Measurements from ENCODE around the gene SPEN.

SPEN gene

DNA sequence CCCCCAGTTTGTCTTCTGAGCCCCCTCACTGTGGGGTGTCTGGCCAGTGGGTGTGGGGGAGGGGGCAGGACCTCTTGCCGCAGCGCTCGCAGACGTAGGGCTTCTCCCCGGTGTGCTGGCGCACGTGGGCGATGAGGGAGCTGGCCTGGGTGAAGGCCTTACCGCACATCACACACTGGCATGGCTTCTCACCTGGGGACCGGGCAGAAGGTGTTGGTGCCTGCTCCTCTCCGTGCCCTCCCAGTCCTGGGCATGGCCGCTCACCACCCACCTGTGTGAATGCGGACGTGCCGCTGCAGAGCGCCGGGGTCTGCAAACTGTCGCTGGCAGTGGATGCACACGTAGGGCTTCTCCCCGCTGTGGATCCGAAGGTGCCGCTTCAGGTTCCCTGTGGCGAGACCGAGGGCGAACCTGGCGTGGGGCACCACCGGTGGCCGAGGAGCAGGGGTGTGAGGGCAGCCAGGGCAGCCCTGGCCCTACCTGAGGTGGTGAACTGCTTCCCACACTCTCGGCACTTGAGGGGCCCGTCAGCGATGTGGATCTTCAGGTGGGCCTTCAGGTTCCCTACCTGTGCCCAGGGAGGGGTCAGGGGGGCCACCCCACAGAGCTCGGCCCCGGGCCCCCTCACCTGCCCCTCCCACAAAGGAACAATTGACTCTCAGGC, 96.0 kb downstream of the SPEN start:
- TF ChIP-seq, protein P1, sequence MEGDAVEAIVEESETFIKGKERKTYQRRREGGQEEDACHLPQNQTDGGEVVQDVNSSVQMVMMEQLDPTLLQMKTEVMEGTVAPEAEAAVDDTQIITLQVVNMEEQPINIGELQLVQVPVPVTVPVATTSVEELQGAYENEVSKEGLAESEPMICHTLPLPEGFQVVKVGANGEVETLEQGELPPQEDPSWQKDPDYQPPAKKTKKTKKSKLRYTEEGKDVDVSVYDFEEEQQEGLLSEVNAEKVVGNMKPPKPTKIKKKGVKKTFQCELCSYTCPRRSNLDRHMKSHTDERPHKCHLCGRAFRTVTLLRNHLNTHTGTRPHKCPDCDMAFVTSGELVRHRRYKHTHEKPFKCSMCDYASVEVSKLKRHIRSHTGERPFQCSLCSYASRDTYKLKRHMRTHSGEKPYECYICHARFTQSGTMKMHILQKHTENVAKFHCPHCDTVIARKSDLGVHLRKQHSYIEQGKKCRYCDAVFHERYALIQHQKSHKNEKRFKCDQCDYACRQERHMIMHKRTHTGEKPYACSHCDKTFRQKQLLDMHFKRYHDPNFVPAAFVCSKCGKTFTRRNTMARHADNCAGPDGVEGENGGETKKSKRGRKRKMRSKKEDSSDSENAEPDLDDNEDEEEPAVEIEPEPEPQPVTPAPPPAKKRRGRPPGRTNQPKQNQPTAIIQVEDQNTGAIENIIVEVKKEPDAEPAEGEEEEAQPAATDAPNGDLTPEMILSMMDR (IDR thresholded peaks at IDR 0.05; ENCODE audit: extremely low read depth, missing control alignments) = no peak
- DNase-seq (ENCODE audit: low spot score) = no peak

DNA sequence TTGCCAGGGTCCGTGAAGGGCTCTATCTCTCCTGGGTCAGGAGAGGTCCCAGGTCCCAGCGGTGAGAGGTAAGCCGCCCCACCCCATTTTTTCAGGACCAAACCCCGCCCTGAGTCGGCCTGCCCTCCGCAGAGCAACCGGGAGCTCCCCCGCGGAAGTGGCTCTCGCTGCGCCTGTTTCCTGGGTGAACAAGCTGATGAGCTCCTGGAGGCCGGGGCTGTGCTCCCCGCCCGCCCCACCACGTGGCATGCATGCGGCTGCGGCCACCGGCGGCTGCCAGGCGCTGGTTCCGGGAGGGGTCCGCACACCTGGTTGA, 96.4 kb downstream of the SPEN start:
- TF ChIP-seq, protein P1 (IDR thresholded peaks at IDR 0.05; ENCODE audit: extremely low read depth, missing control alignments) = no peak
- DNase-seq (ENCODE audit: low spot score) = no peak

DNA sequence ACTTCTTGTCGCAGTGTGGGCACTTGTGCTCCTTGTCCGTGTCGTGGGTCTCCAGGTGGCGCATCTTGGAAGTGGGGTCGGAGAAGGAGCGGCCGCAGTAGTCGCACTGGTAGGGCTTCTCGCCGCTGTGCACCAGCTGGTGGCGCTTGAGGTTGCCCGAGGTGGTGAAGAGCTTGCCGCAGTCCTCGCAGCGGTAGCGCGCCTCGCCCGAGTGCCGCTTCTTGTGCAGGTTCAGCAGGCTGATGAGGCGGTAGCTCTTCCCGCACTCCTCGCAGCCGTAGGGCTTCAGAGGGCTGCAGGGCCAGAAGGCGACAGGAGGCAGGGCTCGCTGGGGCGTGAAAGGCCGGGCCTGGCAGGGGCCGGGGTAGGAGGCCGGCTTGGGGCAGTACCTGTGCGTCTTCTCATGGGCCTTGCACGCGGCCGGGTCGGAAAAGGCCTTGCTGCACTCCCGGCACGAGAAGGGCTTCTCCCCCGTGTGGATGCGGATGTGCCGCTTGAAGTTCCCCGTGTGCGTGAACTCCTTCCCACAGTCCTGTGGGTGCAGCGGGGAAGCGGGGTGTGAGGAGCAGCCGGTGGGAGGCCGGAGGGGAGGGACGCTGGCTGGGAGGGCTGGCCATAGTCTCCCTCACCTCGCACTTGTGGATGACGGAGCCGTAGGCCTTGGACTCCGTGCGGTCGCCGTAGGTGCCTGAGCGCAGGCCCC, 97.0 kb downstream of the SPEN start:
- DNase-seq (ENCODE audit: low spot score) = no peak
- TF ChIP-seq, protein P1 (IDR thresholded peaks at IDR 0.05; ENCODE audit: extremely low read depth, missing control alignments) = no peak

DNA sequence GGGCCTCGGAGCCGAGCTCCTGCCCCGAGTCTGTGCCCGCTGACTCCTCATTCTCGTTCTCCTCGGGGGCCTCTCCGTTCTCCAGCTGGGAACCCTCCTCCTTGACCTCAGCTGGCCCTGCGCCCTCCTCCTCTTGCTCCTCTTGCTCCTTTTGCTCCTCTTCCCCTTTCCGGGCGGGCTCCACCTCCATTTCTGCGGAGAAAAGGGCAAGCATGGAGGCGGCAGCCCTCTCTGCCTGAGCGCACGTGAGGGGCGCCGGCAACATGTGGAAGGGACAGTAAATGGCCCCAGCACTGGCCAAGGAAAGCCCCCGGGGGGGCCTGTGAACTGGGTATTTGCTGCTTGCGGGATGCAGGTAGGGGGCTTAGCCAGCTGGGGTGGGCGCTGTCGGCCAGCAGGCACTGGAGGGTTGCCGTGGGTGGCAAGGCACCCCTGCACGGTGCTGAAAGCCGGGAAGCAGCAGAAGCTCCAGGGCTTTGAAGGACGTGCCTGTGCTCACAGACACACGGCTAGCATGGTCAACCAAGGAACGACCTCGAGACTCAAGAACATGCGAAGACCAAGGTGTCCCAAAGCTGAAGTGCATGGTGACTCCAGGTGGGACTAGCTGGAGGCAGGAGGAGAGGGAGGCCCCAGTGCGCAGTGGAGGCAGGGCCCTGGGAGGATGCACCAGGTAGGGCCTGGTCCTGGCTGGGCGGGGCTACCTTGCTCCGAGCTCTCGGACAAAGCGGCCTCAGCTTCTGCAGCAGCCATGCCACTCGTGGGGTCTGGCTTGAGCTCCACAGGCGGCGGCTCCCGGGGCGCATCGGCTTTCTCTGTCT, 97.7 kb downstream of the SPEN start:
- TF ChIP-seq, protein P1 (IDR thresholded peaks at IDR 0.05; ENCODE audit: extremely low read depth, missing control alignments) = no peak
- peak; percentile 23 for DNase-seq (ENCODE audit: low spot score)

GRCh38 chr1:15945832-15946448, 98.4 kb downstream of the SPEN start:
- TF ChIP-seq, protein P1 (IDR thresholded peaks at IDR 0.05; ENCODE audit: extremely low read depth, missing control alignments) = no peak
- DNase-seq (ENCODE audit: low spot score) = peak; percentile 25

DNA sequence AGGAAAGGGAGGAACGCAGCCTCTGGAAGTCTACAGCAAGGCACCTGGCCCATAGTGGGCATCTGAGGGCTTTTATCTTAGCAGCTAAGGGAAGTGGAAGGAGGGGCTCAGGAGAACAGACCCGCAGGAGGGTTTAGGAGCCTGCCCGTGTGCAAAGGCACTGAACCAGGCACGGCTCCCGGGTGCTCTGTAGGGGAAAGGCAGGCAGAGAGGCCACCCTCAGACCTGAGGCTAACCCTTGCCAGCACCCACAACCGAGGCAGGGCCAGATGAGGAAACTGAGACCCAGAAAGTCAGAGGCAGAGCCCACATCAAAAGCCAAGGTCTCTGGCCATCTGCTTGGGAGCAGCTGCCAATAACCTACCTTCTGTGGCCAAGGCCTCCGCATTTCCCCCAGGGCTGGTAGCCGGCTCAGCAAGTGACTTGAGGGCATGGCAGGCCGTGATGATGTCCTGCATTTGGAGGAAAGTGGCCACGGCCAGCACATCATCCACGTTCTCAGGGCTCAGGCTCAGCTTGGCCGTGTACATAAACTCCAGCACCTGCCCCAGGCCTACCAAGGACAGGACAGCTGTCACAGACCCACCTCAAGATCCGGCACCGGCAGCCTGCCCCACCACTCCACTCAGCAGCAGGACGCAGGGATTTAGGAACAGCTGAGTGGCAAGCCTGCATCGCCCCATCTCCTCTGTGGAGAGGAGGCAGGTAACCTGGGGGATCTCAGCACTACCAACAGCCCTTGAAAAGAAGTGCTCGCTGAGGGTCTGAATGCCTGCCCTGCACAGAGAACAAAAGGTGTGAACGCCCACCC, 99.3 kb downstream of the SPEN start:
- no peak for DNase-seq (ENCODE audit: low spot score)
- TF ChIP-seq, protein P1 (IDR thresholded peaks at IDR 0.05; ENCODE audit: extremely low read depth, missing control alignments) = no peak

All from GM20000 (cell line).